ENCODE measurements around the gene PABPN1L.
A peak's percentile ranks its signal among the peaks of the same experiment; 100 is the strongest.

Gene PABPN1L

DNA sequence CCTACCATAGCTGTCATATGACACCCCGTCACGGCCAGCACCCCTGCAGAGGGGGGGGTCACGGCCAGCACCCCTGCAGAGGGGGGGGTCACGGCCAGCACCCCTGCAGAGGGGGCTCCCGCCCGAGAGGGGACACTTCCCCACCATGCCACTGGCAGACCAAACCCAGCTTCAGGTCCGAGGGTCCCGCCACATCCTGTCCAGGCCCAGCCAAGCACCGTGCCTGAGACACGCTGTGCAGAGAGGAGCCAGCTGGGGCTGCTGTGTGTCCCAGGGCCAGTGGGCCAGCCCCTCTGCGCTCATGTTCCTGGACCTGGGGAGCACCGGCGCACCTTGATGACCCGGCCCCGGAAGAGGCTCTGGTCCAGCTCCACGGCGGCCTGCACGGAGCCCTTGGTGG, 1.9 kb downstream of the PABPN1L start:
- no peak for TF ChIP-seq ZFX (IDR thresholded peaks at IDR 0.05)
- TF ChIP-seq, protein P1, sequence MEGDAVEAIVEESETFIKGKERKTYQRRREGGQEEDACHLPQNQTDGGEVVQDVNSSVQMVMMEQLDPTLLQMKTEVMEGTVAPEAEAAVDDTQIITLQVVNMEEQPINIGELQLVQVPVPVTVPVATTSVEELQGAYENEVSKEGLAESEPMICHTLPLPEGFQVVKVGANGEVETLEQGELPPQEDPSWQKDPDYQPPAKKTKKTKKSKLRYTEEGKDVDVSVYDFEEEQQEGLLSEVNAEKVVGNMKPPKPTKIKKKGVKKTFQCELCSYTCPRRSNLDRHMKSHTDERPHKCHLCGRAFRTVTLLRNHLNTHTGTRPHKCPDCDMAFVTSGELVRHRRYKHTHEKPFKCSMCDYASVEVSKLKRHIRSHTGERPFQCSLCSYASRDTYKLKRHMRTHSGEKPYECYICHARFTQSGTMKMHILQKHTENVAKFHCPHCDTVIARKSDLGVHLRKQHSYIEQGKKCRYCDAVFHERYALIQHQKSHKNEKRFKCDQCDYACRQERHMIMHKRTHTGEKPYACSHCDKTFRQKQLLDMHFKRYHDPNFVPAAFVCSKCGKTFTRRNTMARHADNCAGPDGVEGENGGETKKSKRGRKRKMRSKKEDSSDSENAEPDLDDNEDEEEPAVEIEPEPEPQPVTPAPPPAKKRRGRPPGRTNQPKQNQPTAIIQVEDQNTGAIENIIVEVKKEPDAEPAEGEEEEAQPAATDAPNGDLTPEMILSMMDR (conservative IDR thresholded peaks at IDR 0.05), result no peak
- no peak overlapping the region for H3K27ac ChIP-seq

DNA sequence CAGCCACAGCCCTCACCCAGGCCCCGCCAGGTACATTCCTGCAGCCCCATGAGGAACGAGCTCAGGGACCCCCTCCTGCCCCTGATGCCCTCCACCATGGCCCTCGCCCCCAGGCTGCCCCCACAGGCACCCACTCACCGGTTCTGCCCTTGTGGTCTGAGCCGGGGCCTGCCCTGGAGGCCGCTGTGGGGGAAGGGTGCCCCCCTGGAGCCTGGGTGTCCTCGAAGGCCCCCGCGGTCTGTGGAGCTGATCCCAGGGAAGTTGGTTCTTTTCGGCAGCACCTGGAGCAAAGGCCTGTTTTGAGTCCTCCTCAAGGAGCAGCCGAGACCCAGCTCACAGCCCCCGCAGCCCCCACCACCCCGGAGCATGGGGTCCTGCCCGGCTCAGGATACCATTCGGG, 2.4 kb downstream of the PABPN1L start:
- H3K27ac ChIP-seq, result no peak overlapping the region
- no peak for TF ChIP-seq ZFX (IDR thresholded peaks at IDR 0.05)
- TF ChIP-seq, protein P1 (conservative IDR thresholded peaks at IDR 0.05), result no peak

DNA sequence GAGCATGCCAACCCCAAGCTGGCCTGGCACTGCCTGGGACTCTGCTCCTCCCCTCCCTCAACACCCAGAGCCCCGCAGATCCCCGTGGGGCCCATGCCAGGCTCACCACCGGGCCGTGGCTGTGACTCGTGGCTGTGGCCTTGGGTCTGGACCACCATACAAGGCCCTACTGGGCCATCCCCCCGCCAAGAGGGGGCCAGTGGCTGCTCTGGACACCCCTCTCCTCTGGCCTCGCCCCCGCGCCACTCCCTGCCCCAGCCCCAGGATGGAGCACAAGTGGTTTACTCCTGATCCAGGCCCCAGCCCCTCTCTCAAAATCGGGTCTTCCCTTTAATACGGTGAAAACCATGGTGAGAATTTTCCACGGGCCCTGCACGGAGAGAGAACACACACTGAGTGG, 3.0 kb downstream of the PABPN1L start:
- no peak overlapping the region for H3K27ac ChIP-seq
- no peak for TF ChIP-seq ZFX (IDR thresholded peaks at IDR 0.05)
- TF ChIP-seq, protein P1 (conservative IDR thresholded peaks at IDR 0.05), result no peak

DNA sequence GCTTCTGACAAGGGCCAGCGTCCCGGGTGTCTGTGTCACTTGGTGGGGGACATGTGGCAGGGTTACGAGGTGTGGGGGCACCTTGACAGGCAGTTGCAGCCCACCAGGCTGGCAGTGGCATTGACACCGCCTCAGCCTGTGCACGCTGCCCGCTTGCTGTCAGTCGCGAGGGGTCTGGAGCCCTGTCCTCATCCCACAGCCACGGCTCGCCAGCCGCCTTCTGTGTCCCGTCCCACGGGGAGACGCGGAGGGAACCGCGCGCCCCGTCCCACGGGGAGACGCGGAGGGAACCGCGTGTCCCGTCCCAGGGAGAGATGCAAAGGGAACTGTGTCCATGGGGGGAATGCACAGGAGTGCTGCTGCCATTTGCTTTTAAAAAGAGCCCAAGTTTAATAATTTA, 3.5 kb downstream of the PABPN1L start:
- no peak for TF ChIP-seq ZFX (IDR thresholded peaks at IDR 0.05)
- TF ChIP-seq, protein P1 (conservative IDR thresholded peaks at IDR 0.05), result no peak
- H3K27ac ChIP-seq, result no peak overlapping the region

DNA sequence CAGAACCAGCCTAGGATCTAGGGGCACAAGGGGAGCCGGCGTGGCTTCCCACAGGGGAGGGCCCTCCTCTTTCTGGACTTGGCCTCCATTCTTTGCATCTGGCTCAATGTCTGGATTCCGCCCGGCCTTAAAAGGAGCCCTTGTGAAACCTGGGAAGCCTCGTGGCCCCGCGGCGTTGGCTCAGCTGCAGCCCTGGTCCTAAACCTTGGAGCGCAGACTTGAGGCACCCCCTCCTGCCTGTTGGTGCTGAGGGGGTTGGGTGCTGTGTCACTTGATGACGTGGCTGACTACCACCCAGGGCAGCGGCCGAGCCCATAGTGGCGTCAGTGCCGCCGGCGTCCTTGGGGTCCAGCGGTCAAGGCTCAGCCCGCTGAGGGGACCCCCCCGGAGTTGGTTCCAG, 5.1 kb downstream of the PABPN1L start:
- H3K27ac ChIP-seq, result no peak overlapping the region
- no peak for TF ChIP-seq ZFX (IDR thresholded peaks at IDR 0.05)
- TF ChIP-seq, protein P1 (conservative IDR thresholded peaks at IDR 0.05), result no peak

DNA sequence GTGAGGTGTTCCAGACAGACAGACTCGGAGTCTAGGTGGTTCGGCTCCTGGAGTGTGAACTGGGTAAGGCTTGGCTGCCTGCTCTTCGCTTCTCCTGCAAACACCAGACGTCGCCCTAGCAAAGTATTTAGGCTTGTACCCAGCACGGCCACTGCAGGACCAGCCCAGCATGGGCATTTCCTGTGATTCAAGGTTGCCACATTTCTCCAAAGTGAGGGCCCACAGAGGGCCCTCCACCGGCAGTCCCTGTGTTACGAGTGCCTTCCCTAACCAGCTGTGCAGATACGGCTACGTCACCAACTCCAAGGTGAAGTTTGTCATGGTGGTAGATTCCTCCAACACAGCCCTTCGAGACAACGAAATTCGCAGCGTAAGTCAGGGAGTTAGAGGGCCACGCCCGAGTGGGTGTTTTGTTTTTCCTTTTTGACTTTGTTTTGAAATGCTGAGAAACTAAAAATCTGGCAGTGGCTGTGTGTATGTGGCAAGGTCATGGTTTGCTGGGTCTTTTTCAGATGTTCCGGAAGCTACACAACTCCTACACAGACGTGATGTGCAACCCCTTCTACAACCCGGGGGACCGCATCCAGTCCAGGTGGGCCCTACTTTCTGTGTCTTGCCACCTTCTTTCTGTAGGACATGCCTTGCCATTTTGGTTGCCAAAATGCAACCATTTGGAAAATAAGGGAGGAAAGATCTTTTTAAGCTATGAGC, 6.9 kb downstream of the PABPN1L start:
- no peak overlapping the region for H3K27ac ChIP-seq
- TF ChIP-seq, protein P1 (conservative IDR thresholded peaks at IDR 0.05), result no peak
- no peak for TF ChIP-seq ZFX (IDR thresholded peaks at IDR 0.05)

DNA sequence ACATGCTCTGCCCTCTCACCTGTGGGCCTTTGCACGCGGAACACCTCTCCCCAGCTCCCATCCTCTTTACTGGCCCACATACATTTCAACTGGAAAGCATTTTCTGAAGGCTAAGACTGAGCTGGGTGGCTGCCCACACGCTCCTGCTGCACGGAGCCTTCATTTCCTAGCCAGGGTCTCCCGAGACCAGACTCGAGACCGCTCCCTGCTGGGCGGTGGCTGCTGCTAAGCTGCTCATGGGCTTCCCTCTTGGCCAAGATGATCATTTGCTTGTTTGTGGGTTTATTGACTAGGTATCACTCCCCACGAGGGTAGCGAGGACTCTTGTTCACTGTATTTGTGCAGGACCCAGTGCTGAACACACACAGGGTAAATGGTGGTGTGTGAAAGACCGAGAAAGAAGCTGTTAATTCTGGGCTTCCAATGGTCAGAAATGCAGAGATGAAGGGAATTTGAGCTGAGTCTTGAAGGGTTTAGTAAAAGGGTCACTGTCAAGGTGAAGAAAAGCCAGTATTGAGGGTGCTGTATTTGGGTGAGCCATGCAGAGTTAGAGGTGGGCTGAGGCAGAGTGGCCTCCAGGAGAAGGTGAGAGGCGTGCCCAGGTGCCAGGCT, 8.6 kb downstream of the PABPN1L start:
- TF ChIP-seq ZFX (IDR thresholded peaks at IDR 0.05), result no peak
- TF ChIP-seq, protein P1 (conservative IDR thresholded peaks at IDR 0.05), result peak; percentile 85
- H3K27ac ChIP-seq, result peak overlapping the region; percentile 86

All from C4-2B (cell line).